Esophagus squamous epithelium (tissue), 4 donors: Measurements from ENCODE around the gene PRKG1.

ENCODE experiments used
- POLR2A ChIP-seq, 4 donors: fragments of 450-650 bp; IDR thresholded peaks; one replicate each; pipeline ENCODE4 v1.6.1; 2017; ENCODE audit warnings: antibody characterized with exemption in 4 of 4, mild to moderate bottlenecking in 4 of 4, moderate library complexity in 3 of 4
- TF ChIP-seq, protein P1 (sequence below), 6 experiments: fragments of 450-650 bp in 4 of 6; fragments of 200-600 bp in 2 of 6; sonication (generic) in 2 of 6; IDR thresholded peaks; one replicate each; pipeline ENCODE4 v1.5.1; 2016 to 2019; ENCODE audit warnings: antibody characterized with exemption in 6 of 6, mild to moderate bottlenecking in 4 of 6, moderate library complexity in 4 of 6

DNA sequence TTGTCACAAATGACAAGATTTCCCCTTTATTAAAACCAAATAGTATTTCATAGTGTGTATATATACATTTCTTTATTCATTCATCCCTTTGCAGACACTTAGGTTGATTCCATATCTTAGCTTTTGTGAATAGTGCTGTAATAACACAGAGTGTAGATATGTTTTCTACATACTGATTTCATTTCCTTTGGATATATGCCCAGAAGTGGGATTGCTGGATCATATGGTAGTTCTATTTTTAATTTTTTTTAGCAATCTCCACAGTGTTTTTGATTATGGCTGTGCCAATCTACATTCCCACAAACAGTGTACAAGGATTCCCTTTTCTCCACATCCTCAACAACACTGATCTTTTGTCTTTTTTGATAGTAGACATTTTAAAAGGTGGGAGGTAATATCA, 578.7 kb downstream of the PRKG1 start:
- TF ChIP-seq, protein P1, sequence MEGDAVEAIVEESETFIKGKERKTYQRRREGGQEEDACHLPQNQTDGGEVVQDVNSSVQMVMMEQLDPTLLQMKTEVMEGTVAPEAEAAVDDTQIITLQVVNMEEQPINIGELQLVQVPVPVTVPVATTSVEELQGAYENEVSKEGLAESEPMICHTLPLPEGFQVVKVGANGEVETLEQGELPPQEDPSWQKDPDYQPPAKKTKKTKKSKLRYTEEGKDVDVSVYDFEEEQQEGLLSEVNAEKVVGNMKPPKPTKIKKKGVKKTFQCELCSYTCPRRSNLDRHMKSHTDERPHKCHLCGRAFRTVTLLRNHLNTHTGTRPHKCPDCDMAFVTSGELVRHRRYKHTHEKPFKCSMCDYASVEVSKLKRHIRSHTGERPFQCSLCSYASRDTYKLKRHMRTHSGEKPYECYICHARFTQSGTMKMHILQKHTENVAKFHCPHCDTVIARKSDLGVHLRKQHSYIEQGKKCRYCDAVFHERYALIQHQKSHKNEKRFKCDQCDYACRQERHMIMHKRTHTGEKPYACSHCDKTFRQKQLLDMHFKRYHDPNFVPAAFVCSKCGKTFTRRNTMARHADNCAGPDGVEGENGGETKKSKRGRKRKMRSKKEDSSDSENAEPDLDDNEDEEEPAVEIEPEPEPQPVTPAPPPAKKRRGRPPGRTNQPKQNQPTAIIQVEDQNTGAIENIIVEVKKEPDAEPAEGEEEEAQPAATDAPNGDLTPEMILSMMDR (IDR thresholded peaks at IDR 0.05): no peak
- TF ChIP-seq POLR2A (IDR thresholded peaks at IDR 0.05): no peak
